Measurements from ENCODE around the gene PSMC6.

Gene PSMC6

GRCh38 chr14:52740751-52741150 lies 33.8 kb downstream of the PSMC6 start:
- Histone ChIP-seq H3K27ac (ENCODE audit: low read depth, low read length) (no peak overlapping the region), H3K36me3 (ENCODE audit: control insufficient read depth, low read length) (0 out of 2 replicates have a peak, but pooled peaks cover 3% of the 10 kb centered on the region), H3K9me3 (ENCODE audit: control insufficient read depth, insufficient read depth, low read length) (no peaks in the 10 kb centered on the region), H3K27me3 (ENCODE audit: control insufficient read depth, low read length) (no peaks in the 10 kb centered on the region), H3K9me2 (replicated peaks; ENCODE audit: control insufficient read depth, low read length) (no peaks in the 10 kb centered on the region), H3K4me3 (ENCODE audit: low read length) (no peak overlapping the region), H3K79me2 (ENCODE audit: control insufficient read depth, low read length) (peaks cover 79% of the 10 kb centered on the region), H3F3A (ENCODE audit: control insufficient read depth, insufficient read depth) (peaks cover 12% of the 10 kb centered on the region), H3K4me1 (ENCODE audit: control insufficient read depth, low read length) (peaks cover 24% of the 10 kb centered on the region), H3K4me2 (ENCODE audit: low read length) (no peak overlapping the region; the same call in 1 of the 2 replicates), H4K20me1 (ENCODE audit: control insufficient read depth, insufficient read depth, low read depth, low read length) (no peaks in the 10 kb centered on the region)
- TF ChIP-seq CTCF (IDR thresholded peaks at IDR 0.05; ENCODE audit: low read depth, low read length, poor library complexity, severe bottlenecking): no peak
- no peak for TF ChIP-seq EZH2phosphoT487 (IDR thresholded peaks at IDR 0.05; ENCODE audit: borderline replicate concordance, low read length)

DNA sequence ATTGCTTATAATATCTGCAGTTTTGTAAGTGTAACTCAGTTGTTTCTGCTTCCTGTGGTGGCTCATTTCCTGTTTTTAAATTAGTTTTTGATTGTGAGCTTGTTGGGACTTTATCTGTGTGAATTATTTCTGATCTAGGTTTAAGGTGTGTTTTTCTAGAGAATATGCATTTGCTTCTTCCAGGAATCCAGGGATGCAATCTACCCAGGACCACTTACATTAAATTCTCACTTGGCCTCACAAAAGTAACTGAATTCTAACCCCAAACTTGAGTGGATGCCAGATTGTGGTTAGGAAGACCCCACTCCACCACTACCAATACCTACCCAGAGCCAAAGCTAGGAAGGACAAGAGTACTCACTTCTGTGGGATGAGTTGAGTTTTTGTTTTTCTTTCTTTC lies 34.9 kb downstream of the PSMC6 start:
- H3K36me3 ChIP-seq (ENCODE audit: control insufficient read depth, low read length): peaks cover 8% of the 10 kb centered on the region
- peaks cover 67% of the 10 kb centered on the region for H3K79me2 ChIP-seq (ENCODE audit: control insufficient read depth, low read length)
- no peaks in the 10 kb centered on the region for H3K9me3 ChIP-seq (ENCODE audit: control insufficient read depth, insufficient read depth, low read length)
- TF ChIP-seq CTCF (IDR thresholded peaks at IDR 0.05; ENCODE audit: low read depth, low read length, poor library complexity, severe bottlenecking) (no peak), EZH2phosphoT487 (IDR thresholded peaks at IDR 0.05; ENCODE audit: borderline replicate concordance, low read length) (no peak)
- peak overlapping the region; percentile 72 for H3K4me2 ChIP-seq (ENCODE audit: low read length)
- H4K20me1 ChIP-seq (ENCODE audit: control insufficient read depth, insufficient read depth, low read depth, low read length): no peaks in the 10 kb centered on the region
- peaks cover 12% of the 10 kb centered on the region for H3F3A ChIP-seq (ENCODE audit: control insufficient read depth, insufficient read depth)
- H3K4me3 ChIP-seq (ENCODE audit: low read length): peak overlapping the region; percentile 73
- H3K9me2 ChIP-seq (replicated peaks; ENCODE audit: control insufficient read depth, low read length): no peaks in the 10 kb centered on the region
- H3K27ac ChIP-seq (ENCODE audit: low read depth, low read length): peak overlapping the region; percentile 83
- no peaks in the 10 kb centered on the region for H3K27me3 ChIP-seq (ENCODE audit: control insufficient read depth, low read length)
- peaks cover 24% of the 10 kb centered on the region for H3K4me1 ChIP-seq (ENCODE audit: control insufficient read depth, low read length)

GRCh38 chr14:52748647-52749292 lies 41.8 kb downstream of the PSMC6 start:
- Histone ChIP-seq H3K9me2 (replicated peaks; ENCODE audit: control insufficient read depth, low read length) (no peaks in the 10 kb centered on the region), H3K27me3 (ENCODE audit: control insufficient read depth, low read length) (no peaks in the 10 kb centered on the region), H3K79me2 (ENCODE audit: control insufficient read depth, low read length) (peaks cover 6% of the 10 kb centered on the region), H3K4me3 (ENCODE audit: low read length) (no peak overlapping the region), H3F3A (ENCODE audit: control insufficient read depth, insufficient read depth) (no peaks in the 10 kb centered on the region), H4K20me1 (ENCODE audit: control insufficient read depth, insufficient read depth, low read depth, low read length) (no peaks in the 10 kb centered on the region), H3K36me3 (ENCODE audit: control insufficient read depth, low read length) (peaks cover 40% of the 10 kb centered on the region), H3K4me1 (ENCODE audit: control insufficient read depth, low read length) (no peaks in the 10 kb centered on the region), H3K9me3 (ENCODE audit: control insufficient read depth, insufficient read depth, low read length) (no peaks in the 10 kb centered on the region), H3K4me2 (ENCODE audit: low read length) (no peak overlapping the region), H3K27ac (ENCODE audit: low read depth, low read length) (no peak overlapping the region)
- TF ChIP-seq EZH2phosphoT487 (IDR thresholded peaks at IDR 0.05; ENCODE audit: borderline replicate concordance, low read length): no peak
- no peak for TF ChIP-seq CTCF (IDR thresholded peaks at IDR 0.05; ENCODE audit: low read depth, low read length, poor library complexity, severe bottlenecking)
